HFF-Myc (cell line): Measurements from ENCODE around the gene BICC1.

Source experiments
- DNase-seq: peaks from one replicate; pipeline ENCODE4 v3.0.0-alpha.2; 2011; ENCODE audit warnings: low read depth; ENCODE audit errors: extremely low read depth
- H3K4me3 ChIP-seq: replicated peaks from 2 replicates; pipeline ENCODE4 v1.5.1; 2011; ENCODE audit warnings: low read depth, mild to moderate bottlenecking, control low read depth, low read length
- CTCF ChIP-seq: IDR thresholded peaks from 2 replicates; pipeline ENCODE4 v1.5.1; 2012; ENCODE audit warnings: mild to moderate bottlenecking, low read depth, low read length, control low read depth; ENCODE audit errors: missing control alignments

Gene BICC1

GRCh38 chr10:58570979-58571378, 58.3 kb downstream of the BICC1 start:
- DNase-seq = no peak
- no peak for TF ChIP-seq CTCF
- H3K4me3 ChIP-seq = no peak overlapping the region

GRCh38 chr10:58573144-58573543, 60.5 kb downstream of the BICC1 start:
- no peak for DNase-seq
- TF ChIP-seq CTCF = no peak
- H3K4me3 ChIP-seq = no peak overlapping the region

DNA sequence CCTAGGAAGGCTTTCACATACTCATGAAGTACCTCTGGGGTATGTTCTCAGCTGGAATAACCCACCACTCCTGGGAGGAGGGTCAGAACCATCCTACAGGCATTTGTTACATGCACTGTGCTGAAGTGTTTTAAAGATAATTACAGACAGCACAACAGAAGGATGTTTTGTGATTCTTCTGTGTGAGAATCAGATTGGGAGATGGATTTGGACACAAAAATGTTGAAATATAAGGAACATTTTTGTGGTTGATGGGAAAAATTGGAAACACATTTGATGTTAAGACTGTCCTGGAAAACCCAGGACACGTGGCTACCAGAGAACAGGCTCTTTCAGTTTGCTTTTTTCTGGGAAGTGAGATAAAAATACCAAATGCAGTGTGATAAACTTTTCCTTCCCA, 61.4 kb downstream of the BICC1 start:
- no peak overlapping the region for H3K4me3 ChIP-seq
- no peak for DNase-seq
- TF ChIP-seq CTCF = no peak

- TF ChIP-seq CTCF = no peak
- no peak overlapping the region for H3K4me3 ChIP-seq
- no peak for DNase-seq
These were observed 62.8 kb downstream of the BICC1 start for GRCh38 chr10:58575491-58575890.

DNA sequence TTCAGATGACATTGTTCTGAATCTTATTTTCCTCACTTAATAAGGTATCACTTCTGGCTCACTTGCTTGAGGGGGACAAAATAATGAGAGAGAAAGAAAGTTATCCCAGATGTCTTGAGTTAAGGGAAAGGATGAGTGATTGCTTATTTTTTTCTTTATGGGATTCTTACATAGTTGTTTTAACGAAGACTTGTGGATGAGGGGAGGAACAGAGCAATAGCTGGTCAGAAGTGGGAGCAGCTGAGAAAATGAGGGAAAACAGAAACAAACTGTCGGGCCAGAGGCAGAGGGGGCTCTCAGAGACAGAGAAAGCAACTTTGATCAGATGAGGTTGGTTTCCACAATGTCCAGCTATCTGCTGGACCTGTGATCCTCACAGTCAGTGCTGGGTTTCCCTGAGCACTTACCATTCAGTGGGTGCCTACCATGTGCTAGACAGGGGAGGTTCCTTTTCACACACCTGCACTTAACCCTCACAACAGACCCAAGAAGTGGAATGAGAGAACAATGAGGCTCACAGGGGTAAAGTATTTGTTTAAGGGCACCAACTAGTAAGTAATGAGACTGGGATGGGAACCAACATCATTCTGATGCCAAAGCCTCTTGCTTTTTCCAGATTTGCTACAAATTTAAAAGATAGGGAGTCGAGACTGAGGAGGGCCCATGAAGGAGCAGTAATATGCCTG, 64.2 kb downstream of the BICC1 start:
- DNase-seq = no peak
- no peak for TF ChIP-seq CTCF
- H3K4me3 ChIP-seq = 0 out of 2 replicates have a peak overlapping the region, but pooled peaks have one; percentile 0

DNA sequence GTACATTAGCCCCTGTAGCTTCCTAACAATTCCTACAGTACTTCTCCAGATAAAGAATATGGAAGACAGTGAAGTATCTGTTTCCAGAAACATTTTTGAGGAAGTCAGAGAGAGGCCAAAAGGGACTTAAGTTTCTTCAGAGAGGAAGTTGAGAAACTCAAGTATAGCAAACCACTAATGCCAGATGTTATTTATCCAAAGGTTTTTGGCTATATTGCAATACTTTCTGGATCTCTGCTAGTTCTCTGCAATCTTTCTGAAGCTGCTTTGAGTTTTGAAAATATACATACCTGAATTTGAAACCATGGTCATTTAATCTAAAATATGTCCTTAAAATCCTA, 64.7 kb downstream of the BICC1 start:
- DNase-seq = no peak
- no peak overlapping the region for H3K4me3 ChIP-seq
- TF ChIP-seq CTCF = no peak

DNA sequence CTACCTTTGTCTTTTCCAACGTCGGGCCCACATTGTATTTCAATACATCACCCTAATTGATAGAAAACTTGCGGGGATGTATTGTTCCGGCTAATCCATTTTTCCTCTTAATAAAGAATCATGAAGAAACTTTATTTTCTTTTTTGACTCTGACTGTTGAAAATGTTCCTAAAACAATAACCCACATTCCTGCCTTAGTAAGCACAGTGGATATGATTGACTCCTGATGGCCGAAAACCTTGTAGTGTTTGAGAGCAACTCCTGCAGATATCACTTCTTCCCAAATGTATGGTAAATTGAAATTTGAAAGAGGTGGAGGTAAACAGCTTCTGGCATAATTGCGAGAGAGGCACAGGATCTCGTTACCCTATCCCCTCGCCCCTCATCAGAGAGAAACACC, 65.7 kb downstream of the BICC1 start:
- DNase-seq = no peak
- no peak for TF ChIP-seq CTCF

More for the DNA sequence above, 65.7 kb downstream of the BICC1 start:
- no peak overlapping the region for H3K4me3 ChIP-seq
